Activated T-helper 9 cell treated with anti-CD3 and anti-CD28 coated beads, Interleukin-2, amount 50 U/mL, for 16 hours (primary cell): ENCODE measurements around the gene WDR43.

Experiments
- DNase-seq: peaks from one replicate; pipeline ENCODE4 v3.0.0-alpha.2; 2020; ENCODE audit warnings: low read depth

WDR43 gene

DNA sequence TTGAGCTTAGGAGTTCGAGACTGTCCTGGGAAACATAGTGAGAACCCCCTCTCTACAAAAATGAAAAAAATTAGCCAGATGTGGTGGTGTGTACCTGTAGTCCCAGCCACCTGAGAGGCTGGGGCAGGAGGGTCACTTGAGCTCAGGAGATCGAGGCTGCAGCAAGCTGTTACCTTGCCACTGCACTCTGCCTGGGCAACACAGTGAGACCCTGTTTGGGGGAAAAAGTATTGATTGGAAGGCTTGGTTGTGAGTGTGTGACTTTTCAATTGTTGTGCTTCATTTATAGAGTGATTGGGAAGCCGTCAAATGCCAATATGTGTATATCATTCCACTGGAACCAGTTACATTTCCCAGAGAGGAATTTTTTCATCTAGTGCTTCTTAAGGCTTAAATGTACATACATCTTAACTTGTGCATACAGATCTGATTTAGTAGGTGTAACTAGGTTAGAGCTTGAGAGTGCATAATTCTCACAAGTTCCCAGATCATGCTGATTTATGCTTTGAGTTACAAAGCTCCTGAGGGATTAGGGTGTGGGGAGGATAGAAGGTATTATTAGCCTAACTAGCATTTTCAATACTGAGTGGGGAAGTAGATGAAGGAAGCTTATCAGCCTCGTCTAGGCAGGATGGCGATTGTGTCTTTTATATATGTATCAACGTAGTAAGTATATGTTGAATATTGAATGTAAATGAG is 15.3 kb downstream of the WDR43 start:
- DNase-seq: no peak

GRCh38 chr2:28915939-28916338 is 21.5 kb downstream of the WDR43 start:
- no peak for DNase-seq

- DNase-seq: no peak
Observed at GRCh38 chr2:28926847-28927246, 32.4 kb downstream of the WDR43 start.

DNA sequence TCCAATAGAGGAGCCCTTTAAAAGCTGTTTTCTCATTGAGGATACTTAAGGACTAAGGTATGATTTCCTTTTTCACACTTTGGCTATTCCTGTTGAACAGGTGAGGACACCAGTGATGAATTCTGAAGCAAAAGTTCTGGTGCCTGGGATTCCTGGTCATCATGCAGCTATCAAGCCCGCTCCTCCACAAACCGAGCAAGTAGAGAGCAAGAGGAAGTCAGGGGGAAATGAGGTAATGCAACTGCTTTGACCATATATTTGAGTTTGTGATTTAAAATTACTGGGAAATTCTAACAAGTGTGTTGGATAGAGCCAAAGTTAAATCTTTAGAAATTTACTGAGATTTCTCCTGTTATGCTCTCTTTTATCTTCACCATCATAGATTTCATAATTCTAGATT is 33.0 kb downstream of the WDR43 start:
- no peak for DNase-seq

GRCh38 chr2:28927878-28928277 is 33.4 kb downstream of the WDR43 start:
- no peak for DNase-seq

GRCh38 chr2:28929581-28929980 is 35.1 kb downstream of the WDR43 start:
- DNase-seq: no peak

- DNase-seq: no peak
Observed at GRCh38 chr2:28930205-28930604, 35.7 kb downstream of the WDR43 start.

- DNase-seq: no peak
Observed at GRCh38 chr2:28934769-28935168, 40.3 kb downstream of the WDR43 start.

- DNase-seq: no peak
Observed at GRCh38 chr2:28941008-28941407, 46.5 kb downstream of the WDR43 start.

GRCh38 chr2:28944535-28945248 is 50.2 kb downstream of the WDR43 start:
- no peak for DNase-seq

- no peak for DNase-seq
Observed at GRCh38 chr2:28948160-28948559, 53.7 kb downstream of the WDR43 start.

GRCh38 chr2:28949190-28949589 is 54.7 kb downstream of the WDR43 start:
- no peak for DNase-seq

- no peak for DNase-seq
Observed at GRCh38 chr2:28949617-28950305, 55.3 kb downstream of the WDR43 start.

- DNase-seq: no peak
Observed at GRCh38 chr2:28950941-28951630, 56.6 kb downstream of the WDR43 start.

GRCh38 chr2:28951910-28952835 is 57.7 kb downstream of the WDR43 start:
- DNase-seq: no peak

- no peak for DNase-seq
Observed at GRCh38 chr2:28952836-28953211, 58.4 kb downstream of the WDR43 start.

DNA sequence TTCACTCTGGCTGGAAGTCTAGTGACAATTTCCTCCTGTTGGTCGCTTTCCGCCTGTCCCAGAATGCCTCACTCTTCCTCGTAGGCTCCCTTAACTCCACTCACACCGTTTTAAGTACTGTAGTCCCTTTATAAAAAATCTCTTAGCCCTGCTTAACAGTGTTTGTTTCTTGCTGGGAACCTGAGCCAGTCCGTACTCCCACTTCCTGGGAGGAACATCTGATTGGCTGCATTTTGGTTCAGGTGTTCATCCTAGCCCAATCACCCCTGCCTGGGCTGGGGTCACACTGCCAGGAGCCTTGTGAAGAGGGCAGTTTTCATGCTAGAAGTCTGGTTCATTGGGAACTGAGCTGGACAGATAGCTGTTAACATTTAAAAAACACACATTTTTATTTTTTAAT is 61.0 kb downstream of the WDR43 start:
- DNase-seq: no peak

DNA sequence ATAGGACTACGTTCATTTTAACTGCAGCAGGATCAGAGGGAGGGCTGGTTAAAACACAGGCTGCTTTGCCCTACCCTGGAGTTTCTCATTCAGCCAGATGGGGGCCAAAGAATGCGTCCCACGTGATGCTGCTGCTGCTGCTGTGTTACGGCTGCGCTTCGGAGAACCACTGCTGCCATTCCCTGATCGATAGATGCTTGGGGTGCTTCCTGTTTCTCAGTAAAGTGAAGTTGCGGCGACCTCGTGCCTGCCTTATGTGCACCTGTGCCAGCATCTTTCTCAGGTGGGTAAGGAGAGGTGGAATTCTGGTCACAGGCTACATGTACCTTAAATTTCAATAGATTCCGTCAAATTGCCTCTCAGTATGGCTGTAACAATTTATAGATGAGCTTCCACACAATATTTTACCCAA is 62.0 kb downstream of the WDR43 start:
- peak; percentile 31 for DNase-seq

DNA sequence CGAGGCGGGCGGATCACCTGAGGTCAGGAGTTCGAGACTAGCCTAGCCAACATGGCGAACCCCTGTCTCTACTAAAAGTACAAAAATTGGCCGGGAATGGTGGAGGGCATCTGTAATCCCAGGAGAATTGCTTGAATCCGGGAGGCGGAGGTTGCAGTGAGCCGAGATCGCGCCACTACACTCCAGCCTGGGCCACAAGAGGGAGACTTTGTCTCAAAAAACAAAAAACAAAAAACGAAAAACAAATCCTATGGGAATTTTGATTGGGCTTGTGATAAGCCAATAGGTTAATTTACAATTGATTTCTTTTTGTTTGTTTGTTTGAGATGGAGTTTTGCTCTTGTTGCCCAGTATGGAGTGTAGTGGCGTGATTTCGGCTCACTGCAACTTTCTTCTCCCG is 62.4 kb downstream of the WDR43 start:
- DNase-seq: no peak

DNA sequence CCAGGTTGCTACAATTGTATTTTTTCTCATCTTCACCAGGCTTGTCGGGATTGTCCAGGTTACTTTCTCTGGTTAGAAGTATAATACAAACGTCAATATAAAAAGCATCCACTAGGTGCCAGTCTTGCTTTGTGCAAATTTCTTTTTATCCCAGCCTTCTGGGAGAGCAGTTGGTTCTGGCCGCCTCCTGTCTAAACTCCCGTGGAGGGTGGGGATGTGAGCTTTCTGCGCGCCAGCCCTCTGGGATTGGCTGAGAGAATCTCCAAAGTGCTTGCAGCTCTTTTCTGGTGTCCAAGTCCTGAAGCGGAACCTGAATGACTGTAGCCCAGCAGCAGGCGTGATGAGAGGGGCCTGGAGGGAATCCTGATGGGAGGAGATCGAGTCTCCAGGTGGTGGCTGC is 64.2 kb downstream of the WDR43 start:
- DNase-seq: no peak

DNA sequence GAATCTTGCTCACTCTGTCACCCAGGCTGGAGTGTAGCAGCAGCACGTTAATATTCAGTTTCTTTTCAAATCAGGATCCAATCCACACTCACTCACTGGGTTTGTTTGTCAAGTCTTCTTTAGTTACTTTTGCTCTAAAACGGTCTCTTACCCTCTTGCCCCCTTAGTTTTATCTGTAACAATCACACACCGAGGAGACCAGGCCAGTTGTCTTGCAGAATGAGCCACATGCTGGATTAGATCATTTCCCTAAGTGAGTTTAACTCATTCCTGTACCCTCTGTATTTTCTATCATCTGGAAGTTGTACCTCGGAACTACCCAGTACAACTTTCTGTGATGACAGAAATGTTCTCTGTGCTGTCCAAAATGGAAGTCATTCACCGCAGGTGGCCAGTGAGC is 65.9 kb downstream of the WDR43 start:
- DNase-seq: no peak

DNA sequence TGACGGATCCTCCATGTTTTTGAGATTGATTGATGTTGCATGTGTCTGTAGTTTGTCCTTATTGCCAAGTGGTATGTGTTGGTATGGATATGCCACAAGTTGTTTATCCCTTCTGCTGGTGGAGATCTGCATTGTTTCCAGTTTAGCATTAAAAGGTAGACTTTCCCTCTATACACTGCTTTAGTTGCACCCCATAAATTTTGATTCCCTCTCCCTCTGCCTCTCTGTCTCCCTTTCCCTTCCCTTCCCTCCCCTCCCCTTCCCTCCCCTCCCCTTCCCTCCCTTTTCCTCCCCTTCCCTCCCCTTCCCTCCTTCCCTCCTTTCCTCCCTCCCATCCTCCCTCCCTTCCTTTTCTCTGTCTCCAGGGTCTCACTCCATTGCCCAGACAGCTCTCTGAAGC is 68.0 kb downstream of the WDR43 start:
- DNase-seq: no peak
